Vagina (tissue), 2 donors: Measurements from ENCODE around the gene TLCD3B. TPM values are rescaled to one million over a fixed set of nuclear protein-coding genes. Genes with fewer than 3 reads are reported as not detected.

Source experiments
- DNase-seq, 2 donors: peaks; one replicate each; pipeline ENCODE4 v3.0.0-alpha.2; 2017; ENCODE audit errors: extremely low spot score in 2 of 2
- H3K27ac ChIP-seq: fragments of 200-600 bp; sonication (generic); one replicate; pipeline ENCODE4 v1.5.1; 2019
- H3K27me3 ChIP-seq: fragments of 200-600 bp; sonication (generic); one replicate; pipeline ENCODE4 v1.5.1; 2019
- H3K36me3 ChIP-seq, 2 donors: fragments of 200-600 bp; sonication (generic); one replicate each; pipeline ENCODE4 v1.5.1; 2017 to 2019
- H3K4me1 ChIP-seq: fragments of 200-600 bp; sonication (generic); one replicate; pipeline ENCODE4 v1.5.1; 2019
- H3K4me3 ChIP-seq, 2 donors: fragments of 200-600 bp; sonication (generic); 1 replicate in 1 of 2; 2 replicates in 1 of 2; pipeline ENCODE4 v1.5.1; 2016 to 2019
- H3K9me3 ChIP-seq: fragments of 200-600 bp; sonication (generic); one replicate; pipeline ENCODE4 v1.5.1; 2019
- CTCF ChIP-seq, 3 experiments: fragments of 450-650 bp in 2 of 3; fragments of 200-600 bp in 1 of 3; sonication (generic) in 1 of 3; IDR thresholded peaks; one replicate each; pipeline ENCODE4 v1.5.1; 2017 to 2019; ENCODE audit warnings: antibody characterized with exemption in 3 of 3, mild to moderate bottlenecking in 2 of 3, moderate library complexity in 2 of 3
- POLR2A ChIP-seq, 2 donors: fragments of 450-650 bp; IDR thresholded peaks; one replicate each; pipeline ENCODE4 v1.6.1; 2017; ENCODE audit warnings: antibody characterized with exemption in 2 of 2, mild to moderate bottlenecking in 2 of 2, moderate library complexity in 2 of 2
- POLR2AphosphoS5 ChIP-seq, 2 donors: sonication (generic); formaldehyde crosslinking; IDR thresholded peaks; one replicate each; pipeline ENCODE4 v1.9.0; 2017; ENCODE audit warnings: antibody characterized with exemption in 2 of 2, mild to moderate bottlenecking in 2 of 2, low read depth in 1 of 2; ENCODE audit not compliant: insufficient read depth in 1 of 2
- intact Hi-C: fragments of 100-400 bp; cut with DNase I; formaldehyde crosslinking; loops from one replicate; pipeline ENCODE4 v1.15.1; 2023
- total RNA-seq: library from RNA; depleted of rRNA; stranded (reverse); fragments of >200 nt; gene quantifications from one replicate; pipeline ENCODE4 v1.2.3, GENCODE V29; 2016

TLCD3B gene
- total RNA-seq, 1 donor from 2014 or later = 0.98 TPM

GRCh38 chr16:29996766-29997250, 34.3 kb downstream of the TLCD3B start:
- Histone ChIP-seq H3K4me3 (peak overlapping the region; percentile 79 to 91), H3K9me3 (no peaks in the 10 kb centered on the region), H3K36me3 (peaks cover 0 to 29% of the 10 kb centered on the region in 2 donors), H3K4me1 (peaks cover 24% of the 10 kb centered on the region), H3K27ac (peak overlapping the region; percentile 89), H3K27me3 (no peaks in the 10 kb centered on the region)
- TF ChIP-seq CTCF (IDR thresholded peaks at IDR 0.05) (no peak), POLR2A (IDR thresholded peaks at IDR 0.05) (no peak), POLR2AphosphoS5 (IDR thresholded peaks at IDR 0.05; ENCODE audit: insufficient read depth in 1 of 2, low read depth in 1 of 2) (no peak)
- intact Hi-C loops = loop anchor here (5.0 kb wide), 1 partner anchor 185 kb away; the partner anchor contains the start of gene PRRT2
- no peak for DNase-seq

GRCh38 chr16:29995911-29996765, 34.9 kb downstream of the TLCD3B start, which contains the start of gene INO80E:
INO80E (plus strand) TSS chr16:29996241; CDS start chr16:29996311, 70 bp downstream.
- Histone ChIP-seq H3K27me3 (no peaks in the 10 kb centered on the region), H3K4me3 (peak within 1 kb of the TSS; percentile 79 to 91), H3K27ac (peak within 1 kb of the TSS; percentile 89), H3K36me3 (peaks cover 0 to 29% of the 10 kb centered on the region in 2 donors), H3K9me3 (no peaks in the 10 kb centered on the region), H3K4me1 (peaks cover 24% of the 10 kb centered on the region)
- DNase-seq = peak in 1 of 2 donors; percentile 96
- TF ChIP-seq POLR2AphosphoS5 (IDR thresholded peaks at IDR 0.05; ENCODE audit: insufficient read depth in 1 of 2, low read depth in 1 of 2) = peak; percentile 86 to 94
- TF ChIP-seq POLR2A (IDR thresholded peaks at IDR 0.05) = no peak
- intact Hi-C loops = loop anchor here (2.0 to 5.0 kb wide), 2 partner anchors 21 to 184 kb away; partner anchors contain the start of gene PRRT2

- Histone ChIP-seq H3K27ac (peak within 1 kb of the TSS; percentile 89), H3K4me3 (peak within 1 kb of the TSS; percentile 79 to 91), H3K27me3 (no peaks in the 10 kb centered on the region), H3K4me1 (peaks cover 24% of the 10 kb centered on the region), H3K36me3 (peaks cover 0 to 30% of the 10 kb centered on the region in 2 donors), H3K9me3 (no peaks in the 10 kb centered on the region)
- no peak for DNase-seq
- intact Hi-C loops = loop anchor here (2.0 to 5.0 kb wide), 2 partner anchors 21 to 183 kb away; partner anchors contain the start of gene PRRT2
- TF ChIP-seq POLR2AphosphoS5 (IDR thresholded peaks at IDR 0.05; ENCODE audit: insufficient read depth in 1 of 2, low read depth in 1 of 2) = no peak
- peak in 1 of 2 donors; percentile 32 for TF ChIP-seq POLR2A (IDR thresholded peaks at IDR 0.05)
- TF ChIP-seq CTCF (IDR thresholded peaks at IDR 0.05) = no peak
Observed at GRCh38 chr16:29995324-29995910, 35.7 kb downstream of the TLCD3B start, which contains the start of gene HIRIP3. HIRIP3 (minus strand) TSS chr16:29995617; CDS start chr16:29995605, 12 bp downstream.

GRCh38 chr16:29994600-29995323, 36.3 kb downstream of the TLCD3B start:
- peaks cover 24% of the 10 kb centered on the region for H3K4me1 ChIP-seq
- no peaks in the 10 kb centered on the region for H3K9me3 ChIP-seq
- no peak for DNase-seq
- peak overlapping the region; percentile 89 for H3K27ac ChIP-seq
- H3K36me3 ChIP-seq = peaks cover 0 to 29% of the 10 kb centered on the region in 2 donors
- intact Hi-C loops = loop anchor here (2.0 to 5.0 kb wide), 2 partner anchors 20 to 182 kb away; partner anchors contain the start of gene PRRT2
- peak overlapping the region; percentile 79 to 91 for H3K4me3 ChIP-seq
- no peak for TF ChIP-seq CTCF (IDR thresholded peaks at IDR 0.05)
- TF ChIP-seq POLR2AphosphoS5 (IDR thresholded peaks at IDR 0.05; ENCODE audit: insufficient read depth in 1 of 2, low read depth in 1 of 2) = no peak
- no peak for TF ChIP-seq POLR2A (IDR thresholded peaks at IDR 0.05)
- H3K27me3 ChIP-seq = no peaks in the 10 kb centered on the region
